Karpas-422 (cell line): ENCODE measurements around the gene DENND1B. TPM values are rescaled to one million over a fixed set of nuclear protein-coding genes. Genes with fewer than 3 reads are reported as not detected.
A peak's percentile ranks its signal among the peaks of the same experiment; 100 is the strongest.

Experiments
- DNase-seq: peaks from one replicate; pipeline ENCODE4 v3.0.0-alpha.2; 2015
- H2AFZ ChIP-seq: fragments of 200-600 bp; sonication (generic); 2 replicates; pipeline ENCODE4 v1.6.1; 2014; ENCODE audit warnings: antibody characterized with exemption, low read length, mixed read lengths
- H3K27ac ChIP-seq: fragments of 200-600 bp; sonication (generic); 2 replicates; pipeline ENCODE4 v1.5.1; 2014; ENCODE audit warnings: mild to moderate bottlenecking, low read length, moderate library complexity
- H3K27me3 ChIP-seq: fragments of 200-600 bp; sonication (generic); 2 replicates; pipeline ENCODE4 v1.6.1; 2014; ENCODE audit warnings: low read length, mixed read lengths
- H3K36me3 ChIP-seq: fragments of 200-600 bp; sonication (generic); 2 replicates; pipeline ENCODE4 v1.6.1; 2014; ENCODE audit warnings: low read length, mixed read lengths; ENCODE audit not compliant: insufficient read depth
- H3K4me1 ChIP-seq: fragments of 200-600 bp; sonication (generic); 2 replicates; pipeline ENCODE4 v1.6.1; 2014; ENCODE audit warnings: mild to moderate bottlenecking, low read length, mixed read lengths
- H3K4me2 ChIP-seq: fragments of 200-600 bp; sonication (generic); 2 replicates; pipeline ENCODE4 v1.6.1; 2014; ENCODE audit warnings: low read length, low read depth, mild to moderate bottlenecking; ENCODE audit not compliant: poor library complexity, severe bottlenecking
- H3K4me3 ChIP-seq: fragments of 200-600 bp; sonication (generic); 2 replicates; pipeline ENCODE4 v1.5.1; 2014; ENCODE audit warnings: mild to moderate bottlenecking, antibody characterized with exemption, low read length, mixed read lengths
- H3K79me2 ChIP-seq: fragments of 200-600 bp; sonication (generic); 2 replicates; pipeline ENCODE4 v1.6.1; 2014; ENCODE audit warnings: mild to moderate bottlenecking, low read length, mixed read lengths
- H3K9ac ChIP-seq: fragments of 200-600 bp; sonication (generic); 2 replicates; pipeline ENCODE4 v1.6.0; 2014; ENCODE audit warnings: low read length
- H3K9me2 ChIP-seq: fragments of 200-600 bp; sonication (generic), shearing (Covaris generic); replicated peaks from 2 replicates; pipeline ENCODE4 v1.6.0; 2014; ENCODE audit warnings: mild to moderate bottlenecking, low read length, moderate library complexity; ENCODE audit not compliant: insufficient read depth
- H3K9me3 ChIP-seq: fragments of 300-700, 200-600 bp; sonication (generic); 2 replicates; pipeline ENCODE4 v1.6.1; 2014; ENCODE audit warnings: low read length, mixed read lengths
- H4K20me1 ChIP-seq: fragments of 200-600 bp; sonication (generic); 2 replicates; pipeline ENCODE4 v1.6.1; 2014; ENCODE audit warnings: mild to moderate bottlenecking, antibody characterized with exemption, low read length, low read depth; ENCODE audit not compliant: insufficient read depth
- total RNA-seq: library from RNA; depleted of rRNA; stranded (reverse); fragments of >200 nt; shearing (Covaris generic); gene quantifications from 2 replicates; pipeline ENCODE4 v1.2.3, GENCODE V29; 2014; ENCODE audit warnings: low replicate concordance

DENND1B gene
- total RNA-seq, 1 experiment from 2014 or later = 36.0 TPM

- H2AFZ ChIP-seq = no peak overlapping the region
- no peaks in the 10 kb centered on the region for H3K27me3 ChIP-seq
- no peak overlapping the region for H3K4me3 ChIP-seq
- no peak overlapping the region for H3K27ac ChIP-seq
- no peaks in the 10 kb centered on the region for H3K9me2 ChIP-seq
- no peaks in the 10 kb centered on the region for H3K9me3 ChIP-seq
- no peak for DNase-seq
- no peak overlapping the region for H3K4me2 ChIP-seq
- no peaks in the 10 kb centered on the region for H4K20me1 ChIP-seq
- H3K36me3 ChIP-seq = no peaks in the 10 kb centered on the region
- H3K79me2 ChIP-seq = no peaks in the 10 kb centered on the region
- H3K4me1 ChIP-seq = no peaks in the 10 kb centered on the region
- no peak overlapping the region for H3K9ac ChIP-seq
Observed at GRCh38 chr1:197807216-197807615, 31.9 kb upstream of the DENND1B start.

- Histone ChIP-seq H3K9ac (no peak overlapping the region), H3K9me2 (no peaks in the 10 kb centered on the region), H3K27me3 (no peaks in the 10 kb centered on the region), H3K27ac (no peak overlapping the region), H4K20me1 (no peaks in the 10 kb centered on the region), H2AFZ (no peak overlapping the region), H3K36me3 (no peaks in the 10 kb centered on the region), H3K4me1 (no peaks in the 10 kb centered on the region), H3K4me2 (no peak overlapping the region), H3K9me3 (no peaks in the 10 kb centered on the region), H3K4me3 (no peak overlapping the region), H3K79me2 (no peaks in the 10 kb centered on the region)
- no peak for DNase-seq
Observed at GRCh38 chr1:197806718-197807117, 31.4 kb upstream of the DENND1B start.

- H2AFZ ChIP-seq = no peak overlapping the region
- no peak for DNase-seq
- H3K27me3 ChIP-seq = no peaks in the 10 kb centered on the region
- no peak overlapping the region for H3K4me2 ChIP-seq
- H3K36me3 ChIP-seq = no peaks in the 10 kb centered on the region
- no peak overlapping the region for H3K27ac ChIP-seq
- H4K20me1 ChIP-seq = no peaks in the 10 kb centered on the region
- H3K4me3 ChIP-seq = no peak overlapping the region
- H3K4me1 ChIP-seq = peaks cover 15% of the 10 kb centered on the region
- no peaks in the 10 kb centered on the region; the same call in 1 of the 2 replicates for H3K9me2 ChIP-seq
- no peaks in the 10 kb centered on the region for H3K9me3 ChIP-seq
- H3K9ac ChIP-seq = no peak overlapping the region
- H3K79me2 ChIP-seq = no peaks in the 10 kb centered on the region
Observed at GRCh38 chr1:197801684-197802083, 26.4 kb upstream of the DENND1B start.

GRCh38 chr1:197801111-197801482 lies 25.8 kb upstream of the DENND1B start:
- H3K4me1 ChIP-seq = peaks cover 15% of the 10 kb centered on the region
- H3K79me2 ChIP-seq = no peaks in the 10 kb centered on the region
- no peaks in the 10 kb centered on the region for H4K20me1 ChIP-seq
- H3K9me2 ChIP-seq = no peaks in the 10 kb centered on the region; the same call in 1 of the 2 replicates
- no peak overlapping the region for H3K4me3 ChIP-seq
- H3K27ac ChIP-seq = no peak overlapping the region
- no peak overlapping the region for H3K4me2 ChIP-seq
- H3K9me3 ChIP-seq = no peaks in the 10 kb centered on the region
- H3K36me3 ChIP-seq = no peaks in the 10 kb centered on the region
- H2AFZ ChIP-seq = no peak overlapping the region; the same call in 1 of the 2 replicates
- no peak overlapping the region for H3K9ac ChIP-seq
- H3K27me3 ChIP-seq = no peaks in the 10 kb centered on the region
- DNase-seq = no peak

GRCh38 chr1:197800379-197801110 lies 25.3 kb upstream of the DENND1B start:
- H3K9me3 ChIP-seq = no peaks in the 10 kb centered on the region
- H3K27me3 ChIP-seq = no peaks in the 10 kb centered on the region
- H3K9ac ChIP-seq = no peak overlapping the region
- H3K36me3 ChIP-seq = no peaks in the 10 kb centered on the region
- no peaks in the 10 kb centered on the region for H4K20me1 ChIP-seq
- H2AFZ ChIP-seq = no peak overlapping the region; the same call in 1 of the 2 replicates
- H3K27ac ChIP-seq = no peak overlapping the region
- no peak overlapping the region for H3K4me2 ChIP-seq
- no peak for DNase-seq
- no peaks in the 10 kb centered on the region; the same call in 1 of the 2 replicates for H3K9me2 ChIP-seq
- H3K4me3 ChIP-seq = no peak overlapping the region
- H3K4me1 ChIP-seq = peaks cover 15% of the 10 kb centered on the region
- H3K79me2 ChIP-seq = no peaks in the 10 kb centered on the region

GRCh38 chr1:197799271-197799670 lies 24.0 kb upstream of the DENND1B start:
- no peaks in the 10 kb centered on the region for H4K20me1 ChIP-seq
- no peaks in the 10 kb centered on the region; the same call in 1 of the 2 replicates for H3K9me2 ChIP-seq
- no peaks in the 10 kb centered on the region for H3K9me3 ChIP-seq
- DNase-seq = no peak
- no peaks in the 10 kb centered on the region for H3K79me2 ChIP-seq
- no peaks in the 10 kb centered on the region for H3K27me3 ChIP-seq
- H3K9ac ChIP-seq = no peak overlapping the region
- no peaks in the 10 kb centered on the region for H3K36me3 ChIP-seq
- H3K4me2 ChIP-seq = no peak overlapping the region
- H3K4me1 ChIP-seq = peaks cover 15% of the 10 kb centered on the region
- peak overlapping the region; percentile 23; the same call in 1 of the 2 replicates for H2AFZ ChIP-seq
- H3K4me3 ChIP-seq = no peak overlapping the region
- H3K27ac ChIP-seq = no peak overlapping the region

GRCh38 chr1:197798492-197798891 lies 23.2 kb upstream of the DENND1B start:
- H3K9me3 ChIP-seq = no peaks in the 10 kb centered on the region
- no peaks in the 10 kb centered on the region for H4K20me1 ChIP-seq
- H3K4me2 ChIP-seq = no peak overlapping the region
- peaks cover 15% of the 10 kb centered on the region for H3K4me1 ChIP-seq
- H3K79me2 ChIP-seq = no peaks in the 10 kb centered on the region
- DNase-seq = no peak
- H3K36me3 ChIP-seq = no peaks in the 10 kb centered on the region
- no peak overlapping the region for H3K27ac ChIP-seq
- no peaks in the 10 kb centered on the region; the same call in 1 of the 2 replicates for H3K9me2 ChIP-seq
- H3K9ac ChIP-seq = no peak overlapping the region
- H2AFZ ChIP-seq = no peak overlapping the region; the same call in 1 of the 2 replicates
- no peak overlapping the region for H3K4me3 ChIP-seq
- no peaks in the 10 kb centered on the region for H3K27me3 ChIP-seq

GRCh38 chr1:197797010-197797409 lies 21.7 kb upstream of the DENND1B start:
- Histone ChIP-seq H3K79me2 (no peaks in the 10 kb centered on the region), H3K4me2 (no peak overlapping the region), H3K36me3 (no peaks in the 10 kb centered on the region)

More at GRCh38 chr1:197797010-197797409, 21.7 kb upstream of the DENND1B start:
- no peak overlapping the region for H3K4me3 ChIP-seq
- no peak overlapping the region for H3K27ac ChIP-seq
- no peaks in the 10 kb centered on the region; the same call in 1 of the 2 replicates for H3K9me2 ChIP-seq
- H2AFZ ChIP-seq = no peak overlapping the region
- H3K27me3 ChIP-seq = no peaks in the 10 kb centered on the region
- no peaks in the 10 kb centered on the region for H4K20me1 ChIP-seq
- no peak for DNase-seq
- no peaks in the 10 kb centered on the region for H3K9me3 ChIP-seq
- peaks cover 15% of the 10 kb centered on the region for H3K4me1 ChIP-seq
- H3K9ac ChIP-seq = no peak overlapping the region
